Measurements from ENCODE around the gene SMC2. TPM values are rescaled to one million over a fixed set of nuclear protein-coding genes. Genes with fewer than 3 reads are reported as not detected.

SMC2 gene
- total and polyA plus RNA-seq, 9 of the 15 experiments (the other 6 are each of a cell fraction or from before 2014, with no cell fraction given): 18.0 to 54.0 (median 32.9) TPM

GRCh38 chr9:104087894-104088293 lies 6.2 kb upstream of the SMC2 start (continued):
- TF ChIP-seq CTCFL (IDR thresholded peaks at IDR 0.05; ENCODE audit: borderline replicate concordance, insufficient read depth, low read depth, low read length, poor library complexity, severe bottlenecking) (no peak), RAD21 (CRISPR knock-in tag; conservative IDR thresholded peaks at IDR 0.05 in 1 of 2, IDR thresholded peaks at IDR 0.05 in 1 of 2) (no peak)

- DNase-seq (ENCODE audit: extremely low read depth in 1 of 4, low spot score in 3 of 4) (no peak), FAIRE-seq (no peak), ATAC-seq (peak; percentile 31; the same call in 2 of the 3 replicates)
- H3K9me3 ChIP-seq (replicated peaks; ENCODE audit: control insufficient read depth, insufficient read depth, low read depth, low read length): no peaks in the 10 kb centered on the region
- no peaks in the 10 kb centered on the region; the same call in 2 of the 3 replicates for H3K36me3 ChIP-seq (ENCODE audit: control insufficient read depth, insufficient read depth, low read length)
- H3K9ac ChIP-seq (ENCODE audit: insufficient read depth in 1 of 2, low read depth in 2 of 2, low read length in 2 of 2): no peak overlapping the region
- intact Hi-C loops (cut with micrococcal nuclease) (loop anchor here (10.0 kb wide), 1 partner anchor 56 kb away; no protein-coding TSS in a partner anchor), in situ Hi-C loops (cut with MboI) (no loop called here)
- H3K4me1 ChIP-seq (replicated peaks in 1 of 2; ENCODE audit: control insufficient read depth in 2 of 2, insufficient read depth in 2 of 2, low read length in 2 of 2): peaks cover 0 to 16% of the 10 kb centered on the region in 2 experiments; a peak in 3 of 5 replicates
- peaks cover 16% of the 10 kb centered on the region for H3K79me2 ChIP-seq (ENCODE audit: control insufficient read depth, insufficient read depth, low read length)
- no peaks in the 10 kb centered on the region for H4K20me1 ChIP-seq (replicated peaks; ENCODE audit: control insufficient read depth, insufficient read depth, low read length)
- H3K4me2 ChIP-seq (ENCODE audit: insufficient read depth, low read length): no peak overlapping the region
- POLR2A ChIA-PET: no interaction called here
- H3K4me3 ChIP-seq: no peak overlapping the region
- H3K27ac ChIP-seq (ENCODE audit: extremely low read depth, low read depth, low read length): no peak overlapping the region
- CTCF ChIA-PET (ENCODE audit: low intra/inter-chr PET ratio): no interaction called here
- H3K9me1 ChIP-seq (ENCODE audit: control insufficient read depth, insufficient read depth, low read length): no peaks in the 10 kb centered on the region
- no peaks in the 10 kb centered on the region for H3K27me3 ChIP-seq (ENCODE audit: control insufficient read depth in 2 of 2, insufficient read depth in 2 of 2, low read length in 2 of 2)
- 0 out of 2 replicates have a peak overlapping the region, but pooled peaks have one; percentile 9 for H2AFZ ChIP-seq (ENCODE audit: low read depth, low read length)
- 5% methylated on average over 2 of the region's 2 CpGs for WGBS (ENCODE audit: insufficient coverage, low coverage, missing lambda C conversion rate)
- BruUV-seq (replicated peaks): no TSS peak
- no peak for TF ChIP-seq KDM4B (IDR thresholded peaks at IDR 0.05; ENCODE audit: borderline replicate concordance in 2 of 2, low read depth in 1 of 2)
- TF ChIP-seq PHF20 (IDR thresholded peaks at IDR 0.05; ENCODE audit: partially characterized antibody): no peak
- no peak for TF ChIP-seq TCF7L2 (IDR thresholded peaks at IDR 0.05; ENCODE audit: low read depth, low read length)
- no peak for TF ChIP-seq ASH1L (IDR thresholded peaks at IDR 0.05; ENCODE audit: borderline replicate concordance, low read depth, partially characterized antibody)
- TF ChIP-seq ZNF589 (CRISPR knock-in tag; IDR thresholded peaks at IDR 0.05; ENCODE audit: low read depth): peak; percentile 71
- 0 out of 2 replicates have a peak, but pooled peaks have one; percentile 46 for TF ChIP-seq ZNF395 (CRISPR knock-in tag; IDR thresholded peaks at IDR 0.05)
- no peak for TF ChIP-seq ZKSCAN8 (CRISPR knock-in tag; IDR thresholded peaks at IDR 0.05)
- no peak for TF ChIP-seq ARID3B (CRISPR knock-in tag; IDR thresholded peaks at IDR 0.05; ENCODE audit: borderline replicate concordance)
- no peak for TF ChIP-seq NR2C2 (CRISPR knock-in tag; IDR thresholded peaks at IDR 0.05)
- peak; percentile 63 for TF ChIP-seq NR2C2 (tag; IDR thresholded peaks at IDR 0.05)
- peak; percentile 45; the same call in 1 of the 2 replicates for TF ChIP-seq CEBPB (tag; IDR thresholded peaks at IDR 0.05)
- TF ChIP-seq TCF3 (CRISPR knock-in tag; IDR thresholded peaks at IDR 0.05): 0 out of 2 replicates have a peak, but pooled peaks have one; percentile 21
These were observed 5.7 kb upstream of the SMC2 start for GRCh38 chr9:104088416-104088815.
